ENCODE measurements around the gene ATG13. TPM values are rescaled to one million over a fixed set of nuclear protein-coding genes. Genes with fewer than 3 reads are reported as not detected.

The ATG13 gene
- total RNA-seq, 1 donor from 2014 or later: 36.9 TPM

DNA sequence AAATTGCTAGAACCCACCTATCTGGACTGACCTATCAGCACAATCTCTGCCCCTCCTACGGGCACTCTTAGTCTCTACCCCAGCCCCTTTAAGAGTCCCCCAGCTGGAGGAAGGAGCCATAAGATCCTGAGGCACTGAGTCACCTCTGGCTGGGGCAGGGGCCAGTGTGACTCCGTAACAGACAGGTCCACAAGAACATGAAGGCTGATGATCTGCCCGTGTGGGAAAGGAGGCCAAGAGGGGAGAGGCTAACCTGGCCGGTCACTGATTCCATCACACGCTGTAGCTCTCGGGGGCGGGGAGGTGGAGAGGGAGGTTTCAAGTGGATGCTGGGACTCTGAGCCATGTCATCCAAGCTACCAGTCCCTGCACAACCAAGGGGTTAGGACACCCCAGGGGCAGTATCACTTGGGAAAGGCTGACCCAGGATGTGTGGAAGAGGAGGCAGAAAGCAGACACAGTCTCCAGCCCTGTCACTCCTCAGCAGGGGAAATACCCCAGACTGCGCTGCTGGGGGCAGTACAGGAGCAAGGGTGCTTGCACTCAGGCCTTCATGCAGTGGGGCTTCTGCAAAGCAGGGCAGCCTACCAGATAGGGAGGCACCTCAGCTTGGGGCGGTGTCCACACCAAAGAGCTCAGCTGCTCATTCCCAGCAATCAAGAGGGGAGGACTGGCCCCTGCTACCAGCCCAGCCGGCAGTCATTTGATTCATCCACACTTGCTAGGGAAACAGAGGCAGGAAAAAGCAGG lies 60.8 kb downstream of the ATG13 start:
- Histone ChIP-seq H3K27me3 (ENCODE audit: control insufficient read depth, insufficient read depth, low read length) (no peaks in the 10 kb centered on the region), H3K36me3 (ENCODE audit: control insufficient read depth, insufficient read depth, low read length) (peaks cover 35% of the 10 kb centered on the region), H3K4me3 (ENCODE audit: low read depth, low read length) (no peak overlapping the region)
- DNase-seq (ENCODE audit: low read depth) (no peak), FAIRE-seq (no peak)
- TF ChIP-seq, protein P1, sequence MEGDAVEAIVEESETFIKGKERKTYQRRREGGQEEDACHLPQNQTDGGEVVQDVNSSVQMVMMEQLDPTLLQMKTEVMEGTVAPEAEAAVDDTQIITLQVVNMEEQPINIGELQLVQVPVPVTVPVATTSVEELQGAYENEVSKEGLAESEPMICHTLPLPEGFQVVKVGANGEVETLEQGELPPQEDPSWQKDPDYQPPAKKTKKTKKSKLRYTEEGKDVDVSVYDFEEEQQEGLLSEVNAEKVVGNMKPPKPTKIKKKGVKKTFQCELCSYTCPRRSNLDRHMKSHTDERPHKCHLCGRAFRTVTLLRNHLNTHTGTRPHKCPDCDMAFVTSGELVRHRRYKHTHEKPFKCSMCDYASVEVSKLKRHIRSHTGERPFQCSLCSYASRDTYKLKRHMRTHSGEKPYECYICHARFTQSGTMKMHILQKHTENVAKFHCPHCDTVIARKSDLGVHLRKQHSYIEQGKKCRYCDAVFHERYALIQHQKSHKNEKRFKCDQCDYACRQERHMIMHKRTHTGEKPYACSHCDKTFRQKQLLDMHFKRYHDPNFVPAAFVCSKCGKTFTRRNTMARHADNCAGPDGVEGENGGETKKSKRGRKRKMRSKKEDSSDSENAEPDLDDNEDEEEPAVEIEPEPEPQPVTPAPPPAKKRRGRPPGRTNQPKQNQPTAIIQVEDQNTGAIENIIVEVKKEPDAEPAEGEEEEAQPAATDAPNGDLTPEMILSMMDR (IDR thresholded peaks at IDR 0.05; ENCODE audit: insufficient read depth, low read length, severe bottlenecking): no peak

- TF ChIP-seq, protein P1 (IDR thresholded peaks at IDR 0.05; ENCODE audit: insufficient read depth, low read length, severe bottlenecking): no peak
- Histone ChIP-seq H3K27me3 (ENCODE audit: control insufficient read depth, insufficient read depth, low read length) (no peaks in the 10 kb centered on the region), H3K4me3 (ENCODE audit: low read depth, low read length) (no peak overlapping the region), H3K36me3 (ENCODE audit: control insufficient read depth, insufficient read depth, low read length) (peaks cover 37% of the 10 kb centered on the region)
- FAIRE-seq (no peak), DNase-seq (ENCODE audit: low read depth) (no peak)
Observed at GRCh38 chr11:46678741-46679130, 61.4 kb downstream of the ATG13 start.

DNA sequence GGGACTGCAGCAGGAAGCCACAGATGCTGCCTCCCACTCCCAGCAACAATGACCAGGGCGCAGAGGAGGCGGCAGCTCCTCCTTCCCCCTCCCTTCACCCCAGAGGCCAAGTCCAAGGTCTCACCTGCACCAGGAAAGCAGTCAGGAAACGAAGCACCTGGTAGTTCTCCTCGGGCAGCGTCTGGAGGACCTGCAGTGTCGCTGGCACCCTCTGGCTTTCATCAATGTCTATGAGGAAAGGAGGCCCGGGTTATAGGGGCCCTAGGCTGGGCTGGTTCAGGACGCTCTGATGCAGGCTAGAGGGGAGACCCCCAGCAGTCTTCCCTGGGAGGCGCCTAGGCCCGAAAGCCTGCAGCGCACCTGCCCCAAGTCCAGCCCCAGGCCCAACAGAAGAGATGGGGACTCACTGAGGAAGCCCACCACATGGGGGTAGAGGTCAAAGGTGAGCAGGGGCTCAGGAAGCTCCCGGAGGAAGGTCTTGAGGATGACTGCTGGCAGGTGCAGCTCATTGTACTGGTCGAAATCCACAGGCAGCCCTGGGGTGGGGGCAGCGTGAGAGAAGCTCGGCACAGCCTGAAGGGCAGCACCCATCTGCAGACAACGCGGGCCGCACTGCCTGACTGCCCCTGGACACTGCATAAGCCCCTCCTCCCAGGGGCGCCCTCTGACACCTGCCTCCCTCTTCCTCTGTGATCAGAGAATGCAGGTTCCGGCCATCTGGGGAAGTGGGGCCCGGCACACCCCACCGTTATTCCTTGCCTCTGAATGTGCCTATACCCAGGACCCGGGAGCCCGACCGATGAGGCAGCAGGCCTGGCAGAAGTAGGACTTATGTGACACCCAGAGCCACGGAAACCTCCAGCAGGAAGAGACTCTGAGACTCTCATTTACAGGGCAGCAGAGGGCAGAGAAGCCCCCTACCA lies 62.1 kb downstream of the ATG13 start:
- TF ChIP-seq, protein P1 (IDR thresholded peaks at IDR 0.05; ENCODE audit: insufficient read depth, low read length, severe bottlenecking): no peak
- no peaks in the 10 kb centered on the region for H3K27me3 ChIP-seq (ENCODE audit: control insufficient read depth, insufficient read depth, low read length)
- H3K36me3 ChIP-seq (ENCODE audit: control insufficient read depth, insufficient read depth, low read length): peaks cover 38% of the 10 kb centered on the region
- no peak for FAIRE-seq
- no peak for DNase-seq (ENCODE audit: low read depth)
- no peak overlapping the region for H3K4me3 ChIP-seq (ENCODE audit: low read depth, low read length)

DNA sequence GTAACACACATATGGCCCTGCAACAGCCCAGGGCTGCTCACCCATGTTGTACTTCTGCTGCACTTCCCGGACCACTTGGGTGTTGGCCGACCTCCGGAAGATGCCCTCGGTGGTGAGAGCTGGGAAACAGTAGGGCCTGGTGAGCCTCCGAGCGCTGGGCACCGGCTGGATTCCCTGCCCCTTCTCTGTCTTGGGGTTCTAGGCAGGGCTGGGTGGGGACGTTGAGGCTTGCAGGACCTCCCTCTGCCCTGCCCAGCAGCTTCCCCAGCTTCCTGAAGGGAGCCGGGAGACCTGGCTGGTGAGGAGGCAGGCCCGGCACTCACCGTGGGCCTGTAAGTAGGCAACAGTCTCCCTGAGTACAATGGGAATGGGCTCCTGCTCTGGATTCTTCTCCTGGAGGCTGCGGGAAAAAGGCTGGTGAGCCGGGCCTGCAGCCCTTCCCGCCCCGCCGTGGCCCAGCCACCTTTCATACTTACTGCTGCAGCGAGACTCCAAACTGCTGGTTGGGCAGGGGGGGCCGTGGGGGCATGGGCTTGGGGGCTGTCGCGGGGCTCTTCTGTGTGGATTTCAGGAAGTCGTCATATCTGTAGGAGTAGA lies 62.9 kb downstream of the ATG13 start:
- no peak for DNase-seq (ENCODE audit: low read depth)
- no peak for FAIRE-seq
- no peaks in the 10 kb centered on the region for H3K27me3 ChIP-seq (ENCODE audit: control insufficient read depth, insufficient read depth, low read length)
- H3K36me3 ChIP-seq (ENCODE audit: control insufficient read depth, insufficient read depth, low read length): peaks cover 38% of the 10 kb centered on the region
- no peak overlapping the region for H3K4me3 ChIP-seq (ENCODE audit: low read depth, low read length)
- TF ChIP-seq, protein P1 (IDR thresholded peaks at IDR 0.05; ENCODE audit: insufficient read depth, low read length, severe bottlenecking): no peak

DNA sequence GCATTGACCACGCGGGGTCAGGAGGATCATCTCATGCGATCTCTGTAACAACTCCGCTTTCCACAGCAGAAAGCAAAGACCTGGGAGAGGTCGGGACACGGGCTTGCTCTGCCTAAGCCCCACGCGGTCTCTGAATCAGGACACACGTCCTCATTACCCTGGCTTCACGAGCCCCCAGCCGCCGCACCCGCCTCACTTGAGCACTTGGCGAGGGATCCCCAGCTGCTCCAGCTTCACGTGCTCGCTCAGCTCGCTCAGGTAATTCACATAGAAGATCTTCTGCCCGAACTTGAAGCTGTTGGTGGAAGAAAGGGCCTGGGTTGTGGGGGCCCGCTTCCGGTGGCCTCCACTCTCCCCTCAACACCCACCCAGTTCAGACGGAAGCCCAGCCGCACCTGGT lies 63.5 kb downstream of the ATG13 start:
- H3K4me3 ChIP-seq (ENCODE audit: low read depth, low read length): no peak overlapping the region
- TF ChIP-seq, protein P1 (IDR thresholded peaks at IDR 0.05; ENCODE audit: insufficient read depth, low read length, severe bottlenecking): no peak
- H3K36me3 ChIP-seq (ENCODE audit: control insufficient read depth, insufficient read depth, low read length): peaks cover 38% of the 10 kb centered on the region
- DNase-seq (ENCODE audit: low read depth) (no peak), FAIRE-seq (no peak)
- no peaks in the 10 kb centered on the region for H3K27me3 ChIP-seq (ENCODE audit: control insufficient read depth, insufficient read depth, low read length)
